HL-60 (cell line): ENCODE data around the gene GRAMD1A.

Source experiments
- CTCF ChIP-seq: IDR thresholded peaks from one replicate; pipeline ENCODE4 v1.5.1; 2011; ENCODE audit warnings: low read length, control low read depth, inconsistent platforms; ENCODE audit not compliant: insufficient read depth
- GABPA ChIP-seq: IDR thresholded peaks from 2 replicates; pipeline ENCODE4 v1.6.1; 2012; ENCODE audit warnings: low read depth
- POLR2AphosphoS5 ChIP-seq: IDR thresholded peaks from 2 replicates; pipeline ENCODE4 v1.6.1; 2012; ENCODE audit warnings: low read depth
- REST ChIP-seq: IDR thresholded peaks from 2 replicates; pipeline ENCODE4 v1.6.1; 2012; ENCODE audit warnings: low read depth; ENCODE audit not compliant: insufficient replicate concordance
- SPI1 ChIP-seq: IDR thresholded peaks from 2 replicates; pipeline ENCODE4 v1.6.1; 2012; ENCODE audit warnings: low read depth, mild to moderate bottlenecking, borderline replicate concordance

- TF ChIP-seq CTCF (no peak), POLR2AphosphoS5 (no peak), REST (no peak), GABPA (no peak), SPI1 (no peak)
Measured at GRCh38 chr19:35053667-35054293, 53.7 kb downstream of the GRAMD1A start.
